H1 (cell line): Measurements from ENCODE around the gene SLC6A12. TPM values are rescaled to one million over a fixed set of nuclear protein-coding genes. Genes with fewer than 3 reads are reported as not detected.

Source experiments
- CTCF ChIP-seq, 3 experiments: IDR thresholded peaks; 1 replicate in 2 of 3; 2 replicates in 1 of 3; pipeline versions ENCODE4 v1.5.1 to v1.6.1; 2011; ENCODE audit warnings: low read length in 3 of 3, mild to moderate bottlenecking in 3 of 3, inconsistent platforms in 2 of 3, low read depth in 1 of 3, moderate library complexity in 1 of 3; ENCODE audit not compliant: insufficient read depth in 1 of 3; ENCODE audit errors: control extremely low read depth in 1 of 3
- MAX ChIP-seq: IDR thresholded peaks from 2 replicates; pipeline ENCODE4 v1.6.1; 2012; ENCODE audit warnings: inconsistent platforms
- RBBP5 ChIP-seq: IDR thresholded peaks from 2 replicates; pipeline ENCODE4 v1.7.1; 2012; ENCODE audit warnings: low read depth, mild to moderate bottlenecking, inconsistent platforms, low read length, moderate library complexity, borderline replicate concordance
- TAF1 ChIP-seq: IDR thresholded peaks from 2 replicates; pipeline ENCODE4 v1.6.1; 2011; ENCODE audit warnings: mild to moderate bottlenecking, low read depth, low read length
- polyA plus RNA-seq, 7 experiments: library from polyadenylated mRNA; depleted of rRNA in 3 of 7; stranded (reverse) in 5 of 7; unstranded in 2 of 7; fragments of >200 nt in 5 of 7; fragments of 200-250 nt in 2 of 7; gene quantifications; 1 replicate in 5 of 7; 2 replicates in 1 of 7; 4 replicates in 1 of 7; pipeline versions ENCODE4 v1.2.1 to v1.2.3, GENCODE V29; 2011 to 2013; ENCODE audit warnings: missing spikeins in 2 of 7, mixed read lengths in 2 of 7
- total RNA-seq: library from RNA; stranded (reverse); fragmentation: NEBNext Ultra II Directional; extraction: Animal tissue kit (Norgen Biotek cat#: 25700); gene quantifications from 2 replicates; pipeline ENCODE4 v1.2.1, GENCODE V29; 2021

Gene SLC6A12
- total and polyA plus RNA-seq, 2 of the 8 experiments (the other 6 are each of a cell fraction or from before 2014, with no cell fraction given) = 0.70 to 1.1 TPM

- TF ChIP-seq CTCF (IDR thresholded peaks at IDR 0.05; ENCODE audit: control extremely low read depth in 1 of 3, insufficient read depth in 1 of 3, low read depth in 1 of 3, low read length in 3 of 3) (no peak), MAX (no peak), RBBP5 (no peak), TAF1 (no peak)
- TF ChIP-seq, all 59 proteins: peak for 0
These were observed 58.3 kb downstream of the SLC6A12 start (continued) for GRCh38 chr12:155646-156045.
